GM23338 (cell line): ENCODE measurements around the gene LMO2. TPM values are rescaled to one million over a fixed set of nuclear protein-coding genes. Genes with fewer than 3 reads are reported as not detected.

Source experiments
- ATAC-seq: fragments of 200-7000 bp; cut with Tn5 transposase; 3 replicates; pipeline ENCODE4 v1.9.1; 2020
- DNase-seq: peaks from one replicate; pipeline ENCODE4 v3.0.0-alpha.2; 2015; ENCODE audit warnings: low spot score
- H2AFZ ChIP-seq: fragments of 200-600 bp; sonication (generic); 2 replicates; pipeline ENCODE4 v1.8.0; 2016; ENCODE audit warnings: antibody characterized with exemption, mild to moderate bottlenecking, moderate library complexity
- H3F3A ChIP-seq: fragments of 200-600 bp; sonication (generic); replicated peaks from 2 replicates; pipeline ENCODE4 v1.8.0; 2017; ENCODE audit warnings: antibody characterized with exemption, mixed run types, low read depth
- H3K27ac ChIP-seq: fragments of 200-600 bp; sonication (generic); 2 replicates; pipeline ENCODE4 v1.6.1; 2016; ENCODE audit warnings: low read depth
- H3K27me3 ChIP-seq: fragments of 200-600 bp; sonication (generic); 2 replicates; pipeline ENCODE4 v1.8.0; 2016; ENCODE audit warnings: mild to moderate bottlenecking, mixed run types, moderate library complexity; ENCODE audit not compliant: insufficient read depth
- H3K36me3 ChIP-seq: fragments of 200-600 bp; sonication (generic); 2 replicates; pipeline ENCODE4 v1.8.0; 2016; ENCODE audit warnings: mild to moderate bottlenecking; ENCODE audit not compliant: insufficient read depth
- H3K4me1 ChIP-seq: fragments of 200-600 bp; sonication (generic); 2 replicates; pipeline ENCODE4 v1.8.0; 2016; ENCODE audit warnings: mild to moderate bottlenecking, moderate library complexity; ENCODE audit not compliant: insufficient read depth
- H3K4me2 ChIP-seq: fragments of 200-600 bp; sonication (generic); 2 replicates; pipeline ENCODE4 v1.7.1; 2017; ENCODE audit warnings: mixed run types
- H3K4me3 ChIP-seq: fragments of 200-600 bp; sonication (generic); 2 replicates; pipeline ENCODE4 v1.6.1; 2016; ENCODE audit warnings: mixed run types
- H3K79me2 ChIP-seq: fragments of 200-600 bp; sonication (generic); replicated peaks from 2 replicates; pipeline ENCODE4 v1.8.0; 2017; ENCODE audit warnings: mild to moderate bottlenecking; ENCODE audit not compliant: insufficient read depth
- H3K9me2 ChIP-seq: fragments of 200-600 bp; sonication (generic); 2 replicates; pipeline ENCODE4 v1.8.0; 2017; ENCODE audit not compliant: insufficient read depth
- H4K20me1 ChIP-seq: fragments of 200-600 bp; sonication (generic); replicated peaks from 2 replicates; pipeline ENCODE4 v1.8.0; 2017; ENCODE audit warnings: mild to moderate bottlenecking; ENCODE audit not compliant: insufficient read depth
- H3K27ac Mint-ChIP-seq: 2 replicates; pipeline ENCODE4 v1.8.0; 2020; ENCODE audit warnings: inconsistent platforms, mild to moderate bottlenecking, moderate library complexity, mixed read lengths
- H3K27me3 Mint-ChIP-seq: 3 replicates; pipeline ENCODE4 v1.8.0; 2022; ENCODE audit warnings: low read depth, mild to moderate bottlenecking, moderate library complexity, mixed read lengths, inconsistent platforms; ENCODE audit not compliant: insufficient read depth, poor library complexity
- H3K36me3 Mint-ChIP-seq: 3 replicates; pipeline ENCODE4 v1.8.0; 2021; ENCODE audit warnings: low read depth, mild to moderate bottlenecking, inconsistent platforms, moderate library complexity, mixed read lengths
- H3K4me1 Mint-ChIP-seq: 3 replicates; pipeline ENCODE4 v1.8.0; 2020; ENCODE audit warnings: mild to moderate bottlenecking, inconsistent platforms, mixed read lengths
- H3K4me3 Mint-ChIP-seq: 3 replicates; pipeline ENCODE4 v1.8.0; 2021; ENCODE audit warnings: moderate library complexity, mild to moderate bottlenecking, inconsistent platforms, mixed read lengths
- H3K9me3 Mint-ChIP-seq: 3 replicates; pipeline ENCODE4 v1.8.0; 2020; ENCODE audit warnings: moderate library complexity, mild to moderate bottlenecking, inconsistent platforms, mixed read lengths
- CREB1 ChIP-seq: fragments of 250-450 bp; sonication (Bioruptor Pico); IDR thresholded peaks from 2 replicates; pipeline ENCODE4 v1.5.0; 2020; ENCODE audit warnings: low read depth, mild to moderate bottlenecking, moderate library complexity
- CTCF ChIP-seq, 2 experiments: fragments of 200-600 bp in 1 of 2; sonication (generic) in 1 of 2; conservative IDR thresholded peaks; 2 replicates each; pipeline versions ENCODE4 v1.5.1 to v1.6.1; 2016 to 2017; ENCODE audit warnings: antibody characterized with exemption in 2 of 2, low read depth in 2 of 2, mild to moderate bottlenecking in 2 of 2, moderate library complexity in 1 of 2
- ETS1 ChIP-seq: IDR thresholded peaks from 2 replicates; pipeline ENCODE4 v1.6.1; 2016; ENCODE audit warnings: antibody characterized with exemption
- EZH2 ChIP-seq: fragments of 200-600 bp; sonication (generic); IDR thresholded peaks from one replicate; pipeline ENCODE4 v1.8.0; 2017; ENCODE audit warnings: antibody characterized with exemption, mild to moderate bottlenecking, low read depth; ENCODE audit not compliant: unreplicated experiment
- EZH2phosphoT487 ChIP-seq: fragments of 200-600 bp; sonication (generic); IDR thresholded peaks from one replicate; pipeline ENCODE4 v1.8.1; 2018; ENCODE audit warnings: antibody characterized with exemption; ENCODE audit not compliant: unreplicated experiment
- JUNB ChIP-seq: IDR thresholded peaks from one replicate; pipeline ENCODE4 v1.6.1; 2016; ENCODE audit warnings: antibody characterized with exemption; ENCODE audit not compliant: unreplicated experiment
- POLR2AphosphoS5 ChIP-seq: IDR thresholded peaks from 2 replicates; pipeline ENCODE4 v1.6.1; 2016; ENCODE audit warnings: antibody characterized with exemption, low read depth
- STAT1 ChIP-seq: IDR thresholded peaks from one replicate; pipeline ENCODE4 v1.6.1; 2016; ENCODE audit warnings: antibody characterized with exemption; ENCODE audit not compliant: unreplicated experiment
- ZNF114 ChIP-seq: fragments of 250-450 bp; sonication (Bioruptor Pico); IDR thresholded peaks from 2 replicates; pipeline ENCODE4 v1.5.0; 2020; ENCODE audit warnings: mild to moderate bottlenecking, moderate library complexity
- ZNF462 ChIP-seq: fragments of 250-450 bp; sonication (Bioruptor Pico); IDR thresholded peaks from 2 replicates; pipeline ENCODE4 v1.5.0; 2020; ENCODE audit warnings: mild to moderate bottlenecking, moderate library complexity
- polyA plus RNA-seq: library from polyadenylated mRNA; unstranded; fragments of >200 nt; fragmentation: Nextera tagmentation; extraction: Ambion mirVana; gene quantifications from 2 replicates; pipeline ENCODE4 v1.2.1, GENCODE V29; 2016
- total RNA-seq: library from RNA; depleted of rRNA; stranded (reverse); fragments of >200 nt; shearing (Covaris generic); gene quantifications from 2 replicates; pipeline ENCODE4 v1.2.3, GENCODE V29; 2014

LMO2 gene
- total and polyA plus RNA-seq, 2 experiments from 2014 or later, result 1.4 to 3.1 TPM

GRCh38 chr11:33884035-33884434, 7.8 kb downstream of the LMO2 start:
- Histone ChIP-seq H3F3A (no peaks in the 10 kb centered on the region), H3K9me2 (no peaks in the 10 kb centered on the region), H3K4me2 (no peak overlapping the region), H2AFZ (no peak overlapping the region), H3K4me3 (no peak overlapping the region), H3K79me2 (no peaks in the 10 kb centered on the region), H3K27ac (no peak overlapping the region), H3K27me3 (no peaks in the 10 kb centered on the region), H3K36me3 (no peaks in the 10 kb centered on the region), H4K20me1 (no peaks in the 10 kb centered on the region), H3K4me1 (no peaks in the 10 kb centered on the region)
- H3K9me3 Mint-ChIP-seq, result no peaks in the 10 kb centered on the region
- H3K27me3 Mint-ChIP-seq, result no peaks in the 10 kb centered on the region
- no peak for DNase-seq
- H3K27ac Mint-ChIP-seq, result no peak overlapping the region
- H3K36me3 Mint-ChIP-seq, result no peaks in the 10 kb centered on the region
- no peak for ATAC-seq
- H3K4me3 Mint-ChIP-seq, result no peak overlapping the region
- TF ChIP-seq STAT1 (no peak), CTCF (conservative IDR thresholded peaks at IDR 0.05; ENCODE audit: low read depth in 2 of 2) (no peak), EZH2 (no peak), EZH2phosphoT487 (no peak), ZNF114 (no peak), ZNF462 (CRISPR knock-in tag) (no peak), JUNB (no peak), CREB1 (CRISPR knock-in tag) (no peak), ETS1 (no peak), POLR2AphosphoS5 (no peak)
- no peaks in the 10 kb centered on the region for H3K4me1 Mint-ChIP-seq
